Endothelial cell of umbilical vein (primary cell): ENCODE measurements around the gene PALD1. TPM values are rescaled to one million over a fixed set of nuclear protein-coding genes. Genes with fewer than 3 reads are reported as not detected.

Experiments
- BruUV-seq: library from RNA; stranded (reverse); fragments of 400-500 nt; replicated peaks from 2 replicates; lab custom pipeline; 2021; lab: Mats Ljungman, UMichigan
- CTCF ChIA-PET: fragments of 300-600, 350-600 bp; sonication (Branson Sonifier 250); formaldehyde crosslinking; loops from one replicate; lab custom pipeline; 2021; ENCODE audit warnings: antibody characterized with exemption, inconsistent platforms; lab: Charles Lee
- POLR2A ChIA-PET: fragments of 300-600, 350-600 bp; sonication (Branson Sonifier 250); formaldehyde crosslinking; loops from one replicate; lab custom pipeline; 2021; ENCODE audit warnings: antibody characterized with exemption, inconsistent platforms; lab: Charles Lee
- DNase-seq: peaks from one replicate; pipeline ENCODE4 v3.0.0-alpha.2; 2011; ENCODE audit warnings: low read depth, low spot score
- FAIRE-seq: peaks from 2 replicates; lab custom pipeline; 2011; peaks lifted over from hg19 to GRCh38; lab: Jason Lieb, UNC
- H2AFZ ChIP-seq: 2 replicates; pipeline ENCODE4 v1.6.0; 2012; ENCODE audit warnings: low read depth, low read length, control low read depth, inconsistent platforms
- H3K27ac ChIP-seq: 2 replicates; pipeline ENCODE4 v1.5.1; 2011; ENCODE audit warnings: low read depth, mild to moderate bottlenecking, control low read depth, low read length, moderate library complexity; ENCODE audit not compliant: insufficient read depth
- H3K27me3 ChIP-seq, 2 experiments: 2 replicates each; pipeline versions ENCODE4 v1.6.0 to v1.6.1; 2011; ENCODE audit warnings: low read length in 2 of 2, mixed read lengths in 1 of 2; ENCODE audit not compliant: control insufficient read depth in 2 of 2, insufficient read depth in 2 of 2
- H3K36me3 ChIP-seq, 2 experiments: 2 replicates in 1 of 2; 3 replicates in 1 of 2; pipeline ENCODE4 v1.5.1; 2011; ENCODE audit warnings: low read length in 2 of 2, mild to moderate bottlenecking in 1 of 2, moderate library complexity in 1 of 2; ENCODE audit not compliant: control insufficient read depth in 2 of 2, insufficient read depth in 2 of 2; ENCODE audit errors: extremely low read depth in 1 of 2
- H3K4me1 ChIP-seq: 3 replicates; pipeline ENCODE4 v1.5.1; 2011; ENCODE audit warnings: mild to moderate bottlenecking, low read length; ENCODE audit not compliant: control insufficient read depth, insufficient read depth; ENCODE audit errors: extremely low read depth
- H3K4me2 ChIP-seq: 2 replicates; pipeline ENCODE4 v1.6.1; 2011; ENCODE audit warnings: low read length, control low read depth, mixed read lengths; ENCODE audit not compliant: insufficient read depth
- H3K4me3 ChIP-seq, 3 experiments: fragments of 200-600 bp in 1 of 3; sonication (generic), shearing (Covaris generic) in 1 of 3; replicated peaks in 1 of 3; 2 replicates each; pipeline ENCODE4 v1.5.1; 2011 to 2016; ENCODE audit warnings: control low read depth in 3 of 3, low read length in 3 of 3, mild to moderate bottlenecking in 2 of 3, inconsistent platforms in 1 of 3, low read depth in 1 of 3, moderate library complexity in 1 of 3; ENCODE audit not compliant: insufficient read depth in 1 of 3
- H3K79me2 ChIP-seq: 2 replicates; pipeline ENCODE4 v1.6.0; 2012; ENCODE audit warnings: low read length, inconsistent platforms; ENCODE audit not compliant: control insufficient read depth, insufficient read depth
- H3K9ac ChIP-seq: replicated peaks from 2 replicates; pipeline ENCODE3; 2011; ENCODE audit warnings: low read length, control low read depth; ENCODE audit not compliant: insufficient read depth; ENCODE audit errors: extremely low read depth
- H3K9me1 ChIP-seq: replicated peaks from 3 replicates; pipeline ENCODE4 v1.6.0; 2011; ENCODE audit warnings: mild to moderate bottlenecking, low read length; ENCODE audit not compliant: control insufficient read depth, insufficient read depth; ENCODE audit errors: extremely low read depth
- H3K9me3 ChIP-seq: replicated peaks from 2 replicates; pipeline ENCODE4 v1.5.1; 2012; ENCODE audit warnings: low read length, inconsistent platforms; ENCODE audit not compliant: control insufficient read depth, insufficient read depth
- H4K20me1 ChIP-seq: replicated peaks from 2 replicates; pipeline ENCODE3; 2011; ENCODE audit warnings: mild to moderate bottlenecking, low read length; ENCODE audit not compliant: control insufficient read depth, insufficient read depth; ENCODE audit errors: extremely low read depth
- CTCF ChIP-seq, 2 donors: IDR thresholded peaks; 1 replicate in 1 of 2; 2 replicates in 1 of 2; pipeline ENCODE4 v1.5.1; 2011; ENCODE audit warnings: low read length in 2 of 2, mild to moderate bottlenecking in 2 of 2, moderate library complexity in 2 of 2, control low read depth in 1 of 2, inconsistent platforms in 1 of 2, low read depth in 1 of 2; ENCODE audit not compliant: insufficient read depth in 1 of 2; ENCODE audit errors: extremely low read depth in 1 of 2
- EZH2 ChIP-seq: IDR thresholded peaks from 2 replicates; pipeline ENCODE4 v1.6.1; 2012; ENCODE audit warnings: borderline replicate concordance, low read depth, mild to moderate bottlenecking, moderate library complexity, low read length, inconsistent platforms; ENCODE audit not compliant: severe bottlenecking
- FOS ChIP-seq: IDR thresholded peaks from 2 replicates; pipeline ENCODE4 v1.6.1; 2011; ENCODE audit warnings: mild to moderate bottlenecking, low read length, moderate library complexity, borderline replicate concordance; ENCODE audit not compliant: insufficient read depth
- GATA2 ChIP-seq: IDR thresholded peaks from 2 replicates; pipeline ENCODE4 v1.7.0; 2011; ENCODE audit warnings: low read depth, mild to moderate bottlenecking, moderate library complexity, mixed read lengths, low read length; ENCODE audit not compliant: insufficient read length, insufficient read depth
- MAX ChIP-seq: IDR thresholded peaks from 2 replicates; pipeline ENCODE4 v1.6.1; 2011; ENCODE audit not compliant: insufficient read depth, insufficient read length
- POLR2A ChIP-seq: IDR thresholded peaks from 2 replicates; pipeline ENCODE4 v1.6.1; 2012; ENCODE audit warnings: low read depth, mild to moderate bottlenecking, control low read depth, low read length
- dilution Hi-C: fragments of 300-500 bp; cut with MboI; formaldehyde crosslinking; loops from one replicate; pipeline ENCODE4 v1.15.0; 2019; ENCODE audit warnings: low sequenced_read_pairs; ENCODE audit not compliant: extremely low pct_ligation_motif_present
- intact Hi-C: fragments of 100-400 bp; cut with micrococcal nuclease; formaldehyde crosslinking; loops from one replicate; pipeline ENCODE4 v1.10.0; 2022
- polyA plus RNA-seq, 4 experiments: library from polyadenylated mRNA; depleted of rRNA in 3 of 4; stranded (reverse) in 3 of 4; unstranded in 1 of 4; fragments of >200 nt; gene quantifications; 2 replicates each; pipeline versions ENCODE4 v1.2.1 to v1.2.3, GENCODE V29; 2011 to 2012; ENCODE audit warnings: missing spikeins in 1 of 4
- total RNA-seq: library from RNA; stranded (reverse); gene quantifications from 2 replicates; pipeline ENCODE4 v1.2.3, GENCODE V29; 2021

The PALD1 gene
- total and polyA plus RNA-seq, 2 donors (not counting 3 experiments of a cell fraction or from before 2014, with no cell fraction given) = 16.6 to 73.3 TPM

GRCh38 chr10:70430493-70431445 is 47.8 kb upstream of the PALD1 start:
- ChIA-PET CTCF (interaction anchor here (0.9 to 1.4 kb wide), 4 partner anchors 22 to 284 kb away, joined by 3 read pairs; partner anchors contain the start of genes EIF4EBP2 and TYSND1), POLR2A (no interaction called here)
- Histone ChIP-seq H3K27me3 (no peaks in the 10 kb centered on the region), H2AFZ (no peak overlapping the region), H3K4me3 (no peak overlapping the region), H3K9me3 (no peaks in the 10 kb centered on the region), H3K4me1 (no peaks in the 10 kb centered on the region), H3K4me2 (no peak overlapping the region), H3K9me1 (no peaks in the 10 kb centered on the region), H3K27ac (no peak overlapping the region), H3K9ac (no peak overlapping the region), H3K36me3 (peaks cover 0 to 6% of the 10 kb centered on the region in 2 experiments), H3K79me2 (no peaks in the 10 kb centered on the region), H4K20me1 (no peaks in the 10 kb centered on the region)
- FAIRE-seq (no peak), DNase-seq (no peak)
- TF ChIP-seq MAX (no peak), EZH2 (no peak), POLR2A (no peak), FOS (no peak), GATA2 (no peak), CTCF (IDR thresholded peaks at IDR 0.05; ENCODE audit: extremely low read depth in 1 of 2, insufficient read depth in 1 of 2, low read depth in 1 of 2, low read length in 2 of 2) (no peak)
- BruUV-seq = no TSS peak
- dilution Hi-C loops = no loop called here
- intact Hi-C loops = no loop called here
